CD8-positive, alpha-beta memory T cell (primary cell): ENCODE results near the gene FAM13C. TPM values are rescaled to one million over a fixed set of nuclear protein-coding genes. Genes with fewer than 3 reads are reported as not detected.
"Not testable (repeated sequence)": the region's sequence is repeated elsewhere in the genome, so short reads cannot be mapped to it uniquely, and the experiment has no call there.

Experiments used
- CTCF ChIA-PET: fragments of 350-600 bp; sonication (Branson Sonifier 250); formaldehyde crosslinking; loops from one replicate; lab custom pipeline; 2021; ENCODE audit warnings: antibody characterized with exemption; lab: Charles Lee
- POLR2A ChIA-PET: fragments of 350-600 bp; sonication (Branson Sonifier 250); formaldehyde crosslinking; loops from one replicate; lab custom pipeline; 2021; ENCODE audit warnings: antibody characterized with exemption; lab: Charles Lee
- DNase-seq, 5 donors: peaks; one replicate each; pipeline versions ENCODE4 v3.0.0 to v3.0.0-alpha.2; 2020 to 2022; ENCODE audit warnings: mixed read lengths in 1 of 5
- H3K27ac ChIP-seq: one replicate; pipeline ENCODE4 v1.7.0; 2013; ENCODE audit warnings: low read depth, mild to moderate bottlenecking, low read length, moderate library complexity
- H3K27me3 ChIP-seq: 2 replicates; pipeline ENCODE4 v1.7.0; 2013; ENCODE audit warnings: low read length, mild to moderate bottlenecking; ENCODE audit not compliant: insufficient read depth, poor library complexity, severe bottlenecking
- H3K36me3 ChIP-seq: 2 replicates; pipeline ENCODE4 v1.7.0; 2013; ENCODE audit warnings: mild to moderate bottlenecking, low read length, moderate library complexity; ENCODE audit not compliant: insufficient read depth
- H3K4me1 ChIP-seq: 2 replicates; pipeline ENCODE4 v1.7.0; 2013; ENCODE audit warnings: mild to moderate bottlenecking, low read length, moderate library complexity; ENCODE audit not compliant: insufficient read depth
- H3K4me3 ChIP-seq: 2 replicates; pipeline ENCODE4 v1.7.0; 2013; ENCODE audit warnings: mild to moderate bottlenecking, low read length
- H3K9me3 ChIP-seq: 2 replicates; pipeline ENCODE4 v1.7.0; 2013; ENCODE audit warnings: mild to moderate bottlenecking, low read length
- H3K27ac Mint-ChIP-seq, 8 donors: one replicate each; pipeline ENCODE4 v1.8.0; 2020 to 2021; ENCODE audit warnings: mixed read lengths in 8 of 8, mild to moderate bottlenecking in 6 of 8, inconsistent platforms in 3 of 8, moderate library complexity in 3 of 8
- H3K27me3 Mint-ChIP-seq, 2 donors: one replicate each; pipeline ENCODE4 v1.8.0; 2020 to 2021; ENCODE audit warnings: mixed read lengths in 2 of 2, mild to moderate bottlenecking in 1 of 2, moderate library complexity in 1 of 2
- H3K36me3 Mint-ChIP-seq, 3 donors: one replicate each; pipeline ENCODE4 v1.8.0; 2020 to 2021; ENCODE audit warnings: mixed read lengths in 3 of 3, inconsistent platforms in 1 of 3, mild to moderate bottlenecking in 1 of 3
- H3K4me1 Mint-ChIP-seq, 3 donors: one replicate each; pipeline ENCODE4 v1.8.0; 2020 to 2021; ENCODE audit warnings: mixed read lengths in 3 of 3, inconsistent platforms in 1 of 3, mild to moderate bottlenecking in 1 of 3
- H3K4me3 Mint-ChIP-seq, 7 donors: one replicate each; pipeline ENCODE4 v1.8.0; 2020 to 2021; ENCODE audit warnings: mixed read lengths in 7 of 7, mild to moderate bottlenecking in 6 of 7, moderate library complexity in 4 of 7, inconsistent platforms in 2 of 7
- H3K9me3 Mint-ChIP-seq, 5 donors: one replicate each; pipeline ENCODE4 v1.8.0; 2020 to 2022; ENCODE audit warnings: mixed read lengths in 5 of 5, mild to moderate bottlenecking in 3 of 5, moderate library complexity in 2 of 5, inconsistent platforms in 1 of 5
- polyA plus RNA-seq: library from polyadenylated mRNA; unstranded; fragments of 300-500 nt; fragmentation: Illumina TruSeq; gene quantifications from one replicate; pipeline ENCODE4 v1.2.3, GENCODE V29; 2021
- total RNA-seq, 2 experiments: library from RNA; stranded (reverse); gene quantifications; one replicate each; pipeline ENCODE4 v1.2.3, GENCODE V29; 2021

Gene FAM13C
- total and polyA plus RNA-seq, 3 experiments from 2014 or later = not detected

GRCh38 chr10:59239108-59239507, 123.2 kb downstream of the FAM13C start:
- H3K9me3 ChIP-seq, H3K36me3 Mint-ChIP-seq, H3K4me1 Mint-ChIP-seq, H3K4me3 ChIP-seq, H3K27me3 ChIP-seq, H3K36me3 ChIP-seq, H3K4me1 ChIP-seq, CTCF ChIA-PET, DNase-seq, H3K27me3 Mint-ChIP-seq, H3K27ac Mint-ChIP-seq, H3K27ac ChIP-seq, POLR2A ChIA-PET, H3K9me3 Mint-ChIP-seq, H3K4me3 Mint-ChIP-seq: not testable (repeated sequence)

GRCh38 chr10:59237775-59238174, 124.6 kb downstream of the FAM13C start:
- Histone ChIP-seq H3K4me1 (no peaks in the 10 kb centered on the region), H3K4me3 (no peak overlapping the region), H3K27ac (no peak overlapping the region), H3K36me3 (no peaks in the 10 kb centered on the region), H3K9me3 (no peaks in the 10 kb centered on the region), H3K27me3 (no peaks in the 10 kb centered on the region)
- H3K36me3 Mint-ChIP-seq = no peaks in the 10 kb centered on the region
- ChIA-PET POLR2A (no interaction called here), CTCF (no interaction called here)
- H3K27ac Mint-ChIP-seq = no peak overlapping the region
- DNase-seq = no peak
- H3K4me3 Mint-ChIP-seq = no peak overlapping the region
- peaks cover 0 to 5% (median under 1%) of the 10 kb centered on the region in 5 donors for H3K9me3 Mint-ChIP-seq
- H3K27me3 Mint-ChIP-seq = no peaks in the 10 kb centered on the region
- no peaks in the 10 kb centered on the region for H3K4me1 Mint-ChIP-seq

GRCh38 chr10:59236064-59236697, 126.2 kb downstream of the FAM13C start:
- H3K36me3 ChIP-seq = no peaks in the 10 kb centered on the region
- H3K27me3 ChIP-seq = no peaks in the 10 kb centered on the region
- Mint-ChIP-seq H3K4me3 (no peak overlapping the region), H3K4me1 (no peaks in the 10 kb centered on the region), H3K27ac (no peak overlapping the region), H3K9me3 (peaks cover 0 to 7% (median 0%) of the 10 kb centered on the region in 5 donors), H3K36me3 (no peaks in the 10 kb centered on the region), H3K27me3 (no peaks in the 10 kb centered on the region)
- H3K9me3 ChIP-seq = no peaks in the 10 kb centered on the region
- no peak for DNase-seq
- POLR2A ChIA-PET = no interaction called here
- H3K4me3 ChIP-seq = no peak overlapping the region
- CTCF ChIA-PET = interaction anchor here (0.8 kb wide), 1 partner anchor 33 kb away, joined by 3 read pairs; no protein-coding TSS in a partner anchor
- no peak overlapping the region for H3K27ac ChIP-seq
- no peaks in the 10 kb centered on the region for H3K4me1 ChIP-seq

DNA sequence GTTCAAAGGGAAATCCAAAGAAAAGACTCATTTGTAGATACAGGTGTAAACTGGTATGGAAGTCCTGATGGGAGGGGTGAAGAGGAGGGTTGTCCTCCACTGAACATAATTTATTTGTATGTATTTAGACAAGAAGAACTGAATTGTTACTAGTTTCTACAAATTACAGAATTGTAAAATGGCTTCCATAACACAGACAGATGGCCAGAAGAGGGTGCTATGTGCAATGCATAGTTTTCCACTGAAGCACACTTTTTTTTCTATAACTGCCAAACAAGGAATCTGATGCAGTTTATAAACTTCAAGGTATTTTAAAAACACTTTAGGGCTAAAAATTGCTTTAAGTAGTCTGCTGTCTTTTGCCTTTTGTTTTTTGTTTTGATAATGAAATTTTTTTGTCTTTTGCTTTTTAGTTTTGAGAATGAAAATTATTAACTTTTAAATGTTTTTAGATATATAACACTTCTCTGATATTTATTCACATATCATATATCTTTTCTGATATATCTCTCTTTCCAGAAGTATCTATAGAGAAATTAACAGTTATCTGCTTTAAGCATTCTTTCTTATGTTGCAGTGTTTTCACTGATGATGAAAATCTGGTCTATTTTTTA, 127.4 kb downstream of the FAM13C start:
- Mint-ChIP-seq H3K9me3 (peaks cover 0 to 9% (median 0%) of the 10 kb centered on the region in 5 donors), H3K4me1 (no peaks in the 10 kb centered on the region), H3K4me3 (no peak overlapping the region), H3K27me3 (no peaks in the 10 kb centered on the region), H3K27ac (no peak overlapping the region), H3K36me3 (no peaks in the 10 kb centered on the region)
- H3K9me3 ChIP-seq = no peaks in the 10 kb centered on the region
- no peak for DNase-seq
- H3K4me3 ChIP-seq = no peak overlapping the region
- ChIA-PET POLR2A (no interaction called here), CTCF (no interaction called here)
- H3K27ac ChIP-seq = no peak overlapping the region
- H3K27me3 ChIP-seq = no peaks in the 10 kb centered on the region
- no peaks in the 10 kb centered on the region for H3K36me3 ChIP-seq
- no peaks in the 10 kb centered on the region for H3K4me1 ChIP-seq

GRCh38 chr10:59234194-59234593, 128.2 kb downstream of the FAM13C start:
- H3K27ac Mint-ChIP-seq = no peak overlapping the region
- peaks cover 0 to 9% (median 0%) of the 10 kb centered on the region in 5 donors for H3K9me3 Mint-ChIP-seq
- no peaks in the 10 kb centered on the region for H3K36me3 Mint-ChIP-seq
- H3K4me3 ChIP-seq = no peak overlapping the region
- H3K36me3 ChIP-seq = no peaks in the 10 kb centered on the region
- H3K4me3 Mint-ChIP-seq = no peak overlapping the region
- ChIA-PET CTCF (no interaction called here), POLR2A (no interaction called here)
- H3K9me3 ChIP-seq = no peaks in the 10 kb centered on the region
- H3K27ac ChIP-seq = no peak overlapping the region
- H3K4me1 Mint-ChIP-seq = no peaks in the 10 kb centered on the region
- no peaks in the 10 kb centered on the region for H3K27me3 ChIP-seq
- no peaks in the 10 kb centered on the region for H3K27me3 Mint-ChIP-seq
- DNase-seq = no peak
- no peaks in the 10 kb centered on the region for H3K4me1 ChIP-seq

DNA sequence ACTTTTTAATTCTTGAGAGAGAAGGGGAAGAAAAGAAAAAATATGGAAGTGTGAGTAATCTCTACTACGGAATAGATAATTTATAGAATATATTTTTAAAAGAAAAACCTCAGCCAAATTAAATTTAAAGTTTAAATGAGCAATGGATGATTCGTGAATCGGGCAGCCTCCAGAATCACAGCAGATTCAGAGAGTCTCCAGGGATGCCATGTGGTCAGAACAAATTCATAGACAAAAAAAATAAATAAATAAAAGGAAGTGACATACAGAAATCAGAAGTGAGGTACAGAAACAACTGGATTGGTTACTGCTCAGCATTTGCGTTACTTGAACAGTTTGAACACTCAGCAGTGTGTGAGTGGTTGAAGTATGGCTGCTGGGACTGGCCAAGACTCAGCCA, 132.9 kb downstream of the FAM13C start:
- Histone ChIP-seq H3K36me3 (no peaks in the 10 kb centered on the region), H3K9me3 (no peaks in the 10 kb centered on the region), H3K4me3 (no peak overlapping the region), H3K4me1 (no peaks in the 10 kb centered on the region), H3K27ac (no peak overlapping the region), H3K27me3 (no peaks in the 10 kb centered on the region)
- no peak for DNase-seq
- H3K4me1 Mint-ChIP-seq = no peaks in the 10 kb centered on the region
- no peaks in the 10 kb centered on the region for H3K27me3 Mint-ChIP-seq
- H3K4me3 Mint-ChIP-seq = no peak overlapping the region
- ChIA-PET POLR2A (no interaction called here), CTCF (no interaction called here)
- H3K9me3 Mint-ChIP-seq = peaks cover 0 to 6% (median 0%) of the 10 kb centered on the region in 5 donors
- no peak overlapping the region for H3K27ac Mint-ChIP-seq
- H3K36me3 Mint-ChIP-seq = no peaks in the 10 kb centered on the region

DNA sequence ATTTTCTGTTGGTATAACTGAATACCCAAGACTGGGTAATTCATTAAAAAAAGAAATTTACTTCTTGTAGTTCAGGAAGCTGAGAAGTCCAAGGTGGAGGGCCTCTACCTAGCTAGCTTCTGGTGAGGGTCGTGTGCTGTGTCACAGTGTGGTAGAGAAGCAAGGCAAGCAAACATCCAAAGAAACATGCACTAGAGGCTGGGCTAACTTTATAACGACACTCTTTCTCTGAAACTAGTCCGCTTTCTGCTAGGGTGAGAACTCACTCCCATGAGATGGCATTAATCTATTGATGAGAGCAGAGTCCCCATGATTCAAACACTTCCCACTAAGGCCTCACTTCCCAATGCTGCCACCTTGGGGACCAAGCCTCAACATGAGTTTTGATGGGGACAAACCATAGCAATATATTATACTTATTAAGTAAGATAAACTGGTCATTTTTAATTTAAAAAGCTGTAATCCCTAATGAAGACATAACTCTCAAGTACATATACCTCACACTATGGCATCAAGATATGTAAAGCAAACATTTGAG, 135.1 kb downstream of the FAM13C start:
- no peak overlapping the region for H3K4me3 Mint-ChIP-seq
- no peak overlapping the region for H3K27ac ChIP-seq
- H3K4me1 Mint-ChIP-seq = no peaks in the 10 kb centered on the region
- no peaks in the 10 kb centered on the region for H3K27me3 ChIP-seq
- H3K27ac Mint-ChIP-seq = peak overlapping the region in 1 of 8 donors; percentile 32
- H3K4me1 ChIP-seq = no peaks in the 10 kb centered on the region
- peaks cover 0 to 3% of the 10 kb centered on the region in 2 donors for H3K27me3 Mint-ChIP-seq
- H3K36me3 Mint-ChIP-seq = no peaks in the 10 kb centered on the region
- no peak overlapping the region for H3K4me3 ChIP-seq
- CTCF ChIA-PET = no interaction called here
- DNase-seq = no peak
- H3K9me3 ChIP-seq = no peaks in the 10 kb centered on the region
- peaks cover 0 to 4% (median 0%) of the 10 kb centered on the region in 5 donors for H3K9me3 Mint-ChIP-seq
- POLR2A ChIA-PET = no interaction called here
- H3K36me3 ChIP-seq = no peaks in the 10 kb centered on the region

DNA sequence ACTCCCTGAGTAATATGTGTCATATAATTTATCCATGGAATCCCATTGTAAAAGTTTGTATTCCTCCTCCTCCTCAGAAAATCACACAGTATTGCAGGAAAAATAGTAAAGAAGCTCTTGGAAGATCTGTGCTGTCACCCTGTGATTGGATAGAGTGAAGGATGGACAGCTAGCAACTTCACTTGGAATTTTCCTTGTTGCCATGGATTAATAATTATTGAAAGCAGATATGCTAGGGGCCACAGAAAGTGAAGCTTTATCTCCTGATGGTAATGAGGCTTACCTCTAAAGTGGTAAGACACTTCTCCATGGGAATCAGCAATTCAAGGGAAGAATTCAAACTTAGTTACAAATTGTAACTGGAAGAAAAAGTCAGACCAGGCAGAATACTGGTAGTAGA, 137.1 kb downstream of the FAM13C start:
- H3K4me1 ChIP-seq = no peaks in the 10 kb centered on the region
- H3K4me3 ChIP-seq = no peak overlapping the region
- H3K27ac ChIP-seq = no peak overlapping the region
- no peaks in the 10 kb centered on the region for H3K4me1 Mint-ChIP-seq
- H3K27me3 Mint-ChIP-seq = peaks cover 0 to 3% of the 10 kb centered on the region in 2 donors
- ChIA-PET CTCF (no interaction called here), POLR2A (no interaction called here)
- no peaks in the 10 kb centered on the region for H3K36me3 Mint-ChIP-seq
- H3K4me3 Mint-ChIP-seq = no peak overlapping the region
- no peaks in the 10 kb centered on the region for H3K36me3 ChIP-seq
- H3K9me3 Mint-ChIP-seq = peaks cover 0 to 4% (median 0%) of the 10 kb centered on the region in 5 donors
- no peaks in the 10 kb centered on the region for H3K27me3 ChIP-seq
- no peak overlapping the region for H3K27ac Mint-ChIP-seq
- DNase-seq = no peak
- H3K9me3 ChIP-seq = no peaks in the 10 kb centered on the region
